Right lobe of liver (tissue), 6 donors: ENCODE measurements around the gene SMPD2. TPM values are rescaled to one million over a fixed set of nuclear protein-coding genes. Genes with fewer than 3 reads are reported as not detected.

Source experiments
- ATAC-seq, 4 donors: fragments of 200-7000 bp; cut with Tn5 transposase; one replicate each; pipeline ENCODE4 v1.9.1; 2020; ENCODE audit warnings: mild to moderate bottlenecking in 4 of 4, moderate library complexity in 4 of 4
- DNase-seq, 3 donors: peaks; one replicate each; pipeline ENCODE4 v3.0.0-alpha.2; 2020
- H3K27ac ChIP-seq, 3 donors: fragments of 200-600 bp; one replicate each; pipeline ENCODE4 v1.8.0; 2022
- H3K27me3 ChIP-seq, 2 donors: fragments of 200-600 bp; one replicate each; pipeline ENCODE4 v1.8.0; 2022
- H3K36me3 ChIP-seq, 4 donors: fragments of 200-600 bp; sonication (generic) in 1 of 4; one replicate each; pipeline versions ENCODE4 v1.5.1 to v1.8.0; 2017 to 2022; ENCODE audit warnings: control low read depth in 1 of 4
- H3K4me1 ChIP-seq, 4 donors: fragments of 200-600 bp; sonication (generic) in 1 of 4; one replicate each; pipeline versions ENCODE4 v1.5.1 to v1.8.0; 2017 to 2022; ENCODE audit warnings: control low read depth in 1 of 4
- H3K4me3 ChIP-seq, 3 donors: fragments of 200-600 bp; one replicate each; pipeline ENCODE4 v1.8.0; 2022
- H3K9me3 ChIP-seq, 4 donors: fragments of 200-600 bp; sonication (generic) in 1 of 4; one replicate each; pipeline versions ENCODE4 v1.5.1 to v1.8.0; 2017 to 2022; ENCODE audit warnings: control low read depth in 1 of 4
- POLR2A ChIP-seq: fragments of 450-650 bp; IDR thresholded peaks from one replicate; pipeline ENCODE4 v1.6.1; 2017; ENCODE audit warnings: antibody characterized with exemption, mild to moderate bottlenecking
- WGBS: methylation state at CpG from one replicate; pipeline ENCODE4 v1.1.6; 2018; ENCODE audit warnings: low coverage, low lambda C conversion rate; ENCODE audit not compliant: insufficient coverage; ENCODE audit errors: missing lambda C conversion rate; 5-methylcytosine and 5-hydroxymethylcytosine counted together
- intact Hi-C, 2 donors: fragments of 100-400 bp; cut with DNase I; formaldehyde crosslinking; loops; one replicate each; pipeline versions ENCODE4 v1.11.2 to v1.14.1; 2022
- total RNA-seq, 6 experiments: library from RNA; depleted of rRNA in 2 of 6; stranded (reverse); fragments of >200 nt in 2 of 6; fragmentation: NEBNext Ultra II Directional in 3 of 6; extraction: Animal tissue kit (Norgen Biotek cat#: 25700) in 3 of 6; gene quantifications; one replicate each; pipeline versions ENCODE4 v1.1.0 to v1.2.4, GENCODE V29; 2016 to 2023
- TF ChIP-seq, protein P1 (sequence below), 4 donors: fragments of 200-600 bp in 3 of 4; fragments of 450-650 bp in 1 of 4; IDR thresholded peaks; one replicate each; pipeline versions ENCODE4 v1.5.1 to v1.8.0; 2016 to 2022; ENCODE audit warnings: antibody characterized with exemption in 4 of 4, mild to moderate bottlenecking in 2 of 4
- donor health status: DM: no; HTN: yes; CAD: no.
- donor health status: DM: no; HTN: no; CAD: no.
- donor health status: DM: no; HTN: no; CAD: no.
- donor health status: DM: no; HTN: yes; CAD: no.
- donor health status: DM: no; HTN: yes; CAD: no.

SMPD2 gene
- total RNA-seq, 6 experiments from 2014 or later: 3.2 to 7.7 (median 4.0) TPM

DNA sequence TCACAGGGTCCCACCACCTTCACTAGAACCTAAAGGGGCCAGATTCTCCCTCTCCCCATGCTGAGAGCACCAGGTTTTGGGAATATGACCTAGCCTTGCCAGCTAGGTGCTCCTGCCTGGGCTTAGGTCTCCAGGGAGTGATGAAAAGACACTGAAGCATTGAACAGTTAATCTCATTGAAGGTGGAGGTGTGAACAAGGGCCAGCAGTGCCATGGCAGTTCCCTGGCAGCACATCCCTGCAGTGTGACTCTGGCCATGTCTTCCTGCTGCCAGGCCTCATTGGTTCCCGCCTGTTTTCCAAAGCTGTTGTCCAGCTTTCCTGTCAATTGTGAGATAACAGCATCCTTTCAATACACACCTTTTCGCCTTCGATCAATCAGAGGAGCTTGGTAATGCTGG lies 11.0 kb upstream of the SMPD2 start:
- no peak for ATAC-seq
- Histone ChIP-seq H3K27me3 (no peaks in the 10 kb centered on the region), H3K4me3 (no peak overlapping the region), H3K4me1 (no peaks in the 10 kb centered on the region), H3K36me3 (no peaks in the 10 kb centered on the region), H3K9me3 (no peaks in the 10 kb centered on the region), H3K27ac (no peak overlapping the region)
- 93% methylated on average over 2 of the region's 3 CpGs for whole genome bisulfite sequencing
- no peak for DNase-seq
- intact Hi-C loops: no loop called here
- TF ChIP-seq POLR2A: no peak
- TF ChIP-seq, protein P1, sequence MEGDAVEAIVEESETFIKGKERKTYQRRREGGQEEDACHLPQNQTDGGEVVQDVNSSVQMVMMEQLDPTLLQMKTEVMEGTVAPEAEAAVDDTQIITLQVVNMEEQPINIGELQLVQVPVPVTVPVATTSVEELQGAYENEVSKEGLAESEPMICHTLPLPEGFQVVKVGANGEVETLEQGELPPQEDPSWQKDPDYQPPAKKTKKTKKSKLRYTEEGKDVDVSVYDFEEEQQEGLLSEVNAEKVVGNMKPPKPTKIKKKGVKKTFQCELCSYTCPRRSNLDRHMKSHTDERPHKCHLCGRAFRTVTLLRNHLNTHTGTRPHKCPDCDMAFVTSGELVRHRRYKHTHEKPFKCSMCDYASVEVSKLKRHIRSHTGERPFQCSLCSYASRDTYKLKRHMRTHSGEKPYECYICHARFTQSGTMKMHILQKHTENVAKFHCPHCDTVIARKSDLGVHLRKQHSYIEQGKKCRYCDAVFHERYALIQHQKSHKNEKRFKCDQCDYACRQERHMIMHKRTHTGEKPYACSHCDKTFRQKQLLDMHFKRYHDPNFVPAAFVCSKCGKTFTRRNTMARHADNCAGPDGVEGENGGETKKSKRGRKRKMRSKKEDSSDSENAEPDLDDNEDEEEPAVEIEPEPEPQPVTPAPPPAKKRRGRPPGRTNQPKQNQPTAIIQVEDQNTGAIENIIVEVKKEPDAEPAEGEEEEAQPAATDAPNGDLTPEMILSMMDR (IDR thresholded peaks at IDR 0.05): no peak

DNA sequence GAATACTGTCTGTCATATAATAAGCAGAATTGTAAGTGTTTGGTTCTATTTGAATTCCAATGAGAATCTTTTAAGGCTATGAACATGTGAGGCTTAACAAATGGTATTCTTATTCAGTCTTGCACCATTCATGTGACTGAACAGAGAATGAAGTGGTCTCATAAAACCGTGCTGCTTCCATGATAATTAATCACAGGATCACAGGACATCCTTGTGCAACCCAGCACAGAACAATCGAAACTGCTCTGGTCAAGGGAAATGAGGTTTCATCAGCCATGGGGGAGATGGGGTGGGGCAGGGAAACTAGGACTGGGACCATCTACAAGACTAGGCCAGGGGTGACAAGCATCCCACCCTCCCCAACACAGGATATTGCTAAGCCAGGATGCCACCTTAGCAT lies 6.1 kb upstream of the SMPD2 start:
- H3K4me1 ChIP-seq: no peaks in the 10 kb centered on the region
- intact Hi-C loops: no loop called here
- H3K36me3 ChIP-seq: no peaks in the 10 kb centered on the region
- DNase-seq: no peak
- ATAC-seq: no peak
- no peak overlapping the region for H3K27ac ChIP-seq
- 51% methylated on average over 2 of the region's 2 CpGs for WGBS
- H3K4me3 ChIP-seq: no peak overlapping the region
- TF ChIP-seq, protein P1 (IDR thresholded peaks at IDR 0.05): no peak
- TF ChIP-seq POLR2A: no peak
- no peaks in the 10 kb centered on the region for H3K27me3 ChIP-seq
- no peaks in the 10 kb centered on the region for H3K9me3 ChIP-seq

DNA sequence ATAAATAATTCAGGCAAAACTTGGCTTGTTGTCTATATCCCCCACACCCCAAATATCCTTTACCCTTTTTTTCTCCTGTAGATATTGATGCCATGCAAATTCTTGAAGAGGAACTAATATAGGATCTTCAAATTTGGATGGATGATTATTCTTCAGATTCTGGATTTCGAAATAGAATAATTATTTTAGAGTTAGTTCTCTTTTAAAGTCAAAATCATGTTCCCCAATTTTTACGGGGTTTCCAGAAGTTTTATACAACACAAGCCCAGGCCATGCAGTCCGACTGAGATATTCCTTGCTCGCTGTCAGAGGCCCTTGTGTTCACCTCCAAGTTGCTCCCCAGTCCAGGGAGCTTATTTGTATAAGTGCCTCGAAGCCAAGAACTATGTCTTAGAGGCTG lies 4.5 kb upstream of the SMPD2 start:
- H3K9me3 ChIP-seq: no peaks in the 10 kb centered on the region
- H3K27ac ChIP-seq: no peak overlapping the region
- 69% methylated on average over 5 of the region's 5 CpGs for WGBS

DNA sequence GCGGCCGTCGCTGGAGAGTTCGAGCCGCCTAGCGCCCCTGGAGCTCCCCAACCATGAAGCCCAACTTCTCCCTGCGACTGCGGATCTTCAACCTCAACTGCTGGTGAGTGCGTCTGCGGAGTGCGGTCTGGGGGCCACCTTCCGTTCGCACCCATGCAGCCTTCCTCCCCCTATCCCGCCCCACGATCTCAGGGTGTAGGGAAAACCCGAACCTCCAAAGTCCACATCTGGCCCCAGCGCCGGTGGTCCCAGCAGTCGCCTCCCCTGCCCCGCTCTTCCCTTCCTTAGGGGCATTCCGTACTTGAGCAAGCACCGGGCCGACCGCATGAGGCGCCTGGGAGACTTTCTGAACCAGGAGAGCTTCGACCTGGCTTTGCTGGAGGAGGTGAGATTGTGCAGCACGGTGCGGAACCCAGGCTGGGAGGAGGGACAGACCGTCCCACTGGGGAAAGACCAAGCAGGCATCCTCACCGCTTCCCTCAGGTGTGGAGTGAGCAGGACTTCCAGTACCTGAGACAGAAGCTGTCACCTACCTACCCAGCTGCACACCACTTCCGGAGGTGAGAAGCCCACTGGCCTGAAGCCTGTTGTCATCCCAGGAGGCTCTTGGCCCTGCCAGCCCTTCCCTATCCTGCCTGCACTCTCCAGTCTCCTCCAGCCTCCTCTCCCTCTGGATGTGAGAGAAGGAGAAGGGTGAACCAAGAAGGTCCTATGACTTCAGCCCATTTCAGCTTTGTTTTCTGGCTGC lies 719 bp downstream of the SMPD2 start:
- Histone ChIP-seq H3K27me3 (no peaks in the 10 kb centered on the region), H3K27ac (peak overlapping the region; percentile 47 to 73 (median 70)), H3K4me3 (peak overlapping the region; percentile 77 to 85 (median 85)), H3K36me3 (no peaks in the 10 kb centered on the region), H3K9me3 (no peaks in the 10 kb centered on the region), H3K4me1 (peaks cover 0 to 6% (median 0%) of the 10 kb centered on the region in 4 donors)
- peak in 2 of 3 donors; percentile 58 to 67 for DNase-seq
- intact Hi-C loops: no loop called here
- ATAC-seq: peak; percentile 21 to 58 (median 45)
- 7% methylated on average over 18 of the region's 31 CpGs for WGBS
- TF ChIP-seq, protein P1 (IDR thresholded peaks at IDR 0.05): no peak
- TF ChIP-seq POLR2A: no peak

More for the DNA sequence above, 4.5 kb upstream of the SMPD2 start:
- no peaks in the 10 kb centered on the region for H3K36me3 ChIP-seq
- ATAC-seq (no peak), DNase-seq (no peak)
- H3K27me3 ChIP-seq: no peaks in the 10 kb centered on the region
- H3K4me1 ChIP-seq: peaks cover 0 to 6% (median 0%) of the 10 kb centered on the region in 4 donors
- intact Hi-C loops: no loop called here
- no peak for TF ChIP-seq POLR2A
- H3K4me3 ChIP-seq: no peak overlapping the region

DNA sequence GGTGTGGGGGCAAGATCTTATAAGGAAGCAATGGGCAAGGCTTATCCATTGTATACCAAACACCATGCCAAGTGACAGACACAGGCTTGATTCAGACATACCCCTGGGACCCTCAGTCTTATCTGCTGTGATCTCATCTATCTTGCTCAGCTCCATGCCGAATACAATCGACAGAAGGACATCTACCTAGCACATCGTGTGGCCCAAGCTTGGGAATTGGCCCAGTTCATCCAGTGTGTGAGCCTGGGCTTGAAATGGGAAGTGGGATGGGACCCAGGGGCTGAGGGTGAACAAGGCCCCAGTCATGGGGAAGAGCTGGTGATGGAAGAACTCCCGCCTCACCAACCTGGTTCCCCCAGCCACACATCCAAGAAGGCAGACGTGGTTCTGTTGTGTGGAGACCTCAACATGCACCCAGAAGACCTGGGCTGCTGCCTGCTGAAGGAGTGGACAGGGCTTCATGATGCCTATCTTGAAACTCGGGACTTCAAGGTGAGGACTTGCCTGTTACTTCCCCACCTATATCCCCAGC lies 1.9 kb downstream of the SMPD2 start:
- DNase-seq: no peak
- no peak for ATAC-seq
- H3K27ac ChIP-seq: no peak overlapping the region
- H3K4me3 ChIP-seq: no peak overlapping the region
- no peaks in the 10 kb centered on the region for H3K9me3 ChIP-seq
- intact Hi-C loops: no loop called here
- no CpG with 5 or more reads among the region's 6 CpGs for WGBS
- H3K36me3 ChIP-seq: no peaks in the 10 kb centered on the region
- TF ChIP-seq, protein P1 (IDR thresholded peaks at IDR 0.05): no peak
- TF ChIP-seq POLR2A: no peak
- no peaks in the 10 kb centered on the region for H3K27me3 ChIP-seq
- H3K4me1 ChIP-seq: peaks cover 0 to 6% (median 0%) of the 10 kb centered on the region in 4 donors
